ENCODE measurements around the gene ICA1. TPM values are rescaled to one million over a fixed set of nuclear protein-coding genes. Genes with fewer than 3 reads are reported as not detected.

ICA1 gene
- total RNA-seq, 1 experiment from 2014 or later = 28.8 TPM

GRCh38 chr7:8109196-8110022 lies 152.6 kb downstream of the ICA1 start:
- Histone ChIP-seq H3K4ac (ENCODE audit: low read depth, low read length) (no peak overlapping the region), H2BK12ac (ENCODE audit: insufficient read length, low read depth, low read length) (no peak overlapping the region), H3K79me2 (ENCODE audit: insufficient read depth, low read length) (no peaks in the 10 kb centered on the region), H4K20me1 (ENCODE audit: control insufficient read depth, insufficient read depth, insufficient read length) (no peaks in the 10 kb centered on the region), H3K23ac (ENCODE audit: insufficient read length, low read depth, low read length) (no peak overlapping the region), H2AK5ac (ENCODE audit: insufficient read length, low read length) (no peak overlapping the region), H2BK15ac (ENCODE audit: low read depth, low read length) (no peak overlapping the region), H3T11ph (ENCODE audit: low read length) (no peak overlapping the region), H2BK5ac (ENCODE audit: insufficient read length, low read length) (no peak overlapping the region), H3K27ac (ENCODE audit: insufficient read length, low read depth, low read length) (no peak overlapping the region), H3K4me2 (ENCODE audit: insufficient read depth, insufficient read length, low read length) (no peak overlapping the region), H3K9me3 (ENCODE audit: control insufficient read depth, low read depth, low read length) (no peaks in the 10 kb centered on the region), H4K8ac (replicated peaks; ENCODE audit: insufficient read length, low read depth, low read length) (no peak overlapping the region), H3K14ac (ENCODE audit: insufficient read depth, low read length) (no peak overlapping the region), H4K5ac (ENCODE audit: insufficient read length, low read depth, low read length) (no peak overlapping the region), H3K18ac (ENCODE audit: insufficient read length, low read depth, low read length) (no peak overlapping the region), H3K79me1 (ENCODE audit: insufficient read depth, low read depth, low read length, poor library complexity, severe bottlenecking) (no peaks in the 10 kb centered on the region), H4K91ac (ENCODE audit: insufficient read length, low read depth, low read length) (no peak overlapping the region), H3K23me2 (ENCODE audit: insufficient read length, low read depth, low read length, poor library complexity, severe bottlenecking) (no peaks in the 10 kb centered on the region), H3K27me3 (ENCODE audit: insufficient read depth, low read length) (no peaks in the 10 kb centered on the region), H3K9ac (ENCODE audit: extremely low read depth, insufficient read length, low read length) (no peak overlapping the region), H3K56ac (ENCODE audit: insufficient read length, low read depth, low read length) (no peak overlapping the region), H3K4me1 (ENCODE audit: insufficient read depth, low read length) (peaks cover 4% of the 10 kb centered on the region; the same call in 1 of the 2 replicates), H2BK120ac (ENCODE audit: low read depth, low read length, poor library complexity, severe bottlenecking) (no peak overlapping the region), H2BK20ac (ENCODE audit: low read depth, low read length, poor library complexity, severe bottlenecking) (no peak overlapping the region), H2AFZ (ENCODE audit: low read length) (no peak overlapping the region)
- WGBS (ENCODE audit: extremely low coverage, insufficient read length, low lambda C conversion rate) = no CpG with 5 or more reads among the region's 4 CpGs
- no peak for DNase-seq
- H3K27me3 Mint-ChIP-seq (ENCODE audit: low read depth) = no peaks in the 10 kb centered on the region
- no peak overlapping the region for H3K4me3 Mint-ChIP-seq
- peaks cover 47 to 51% of the 10 kb centered on the region in 2 experiments for H3K4me1 Mint-ChIP-seq
- no peak for TF ChIP-seq CTCF (conservative IDR thresholded peaks at IDR 0.05)
- peaks cover 4 to 8% (median 8%) of the 10 kb centered on the region in 3 experiments; a peak in 5 of 7 replicates for H3K36me3 Mint-ChIP-seq (ENCODE audit: insufficient read depth in 1 of 3, low read depth in 3 of 3)
- peaks cover 0 to 6% of the 10 kb centered on the region in 2 experiments; a peak in 4 of 5 replicates for H3K9me3 Mint-ChIP-seq
- H3K27ac Mint-ChIP-seq = peak overlapping the region in 1 of 3 experiments; percentile 79; a peak in 1 of 7 replicates

Measured in H9 (cell line).